ENCODE data around the gene ZFP2.

The ZFP2 gene

DNA sequence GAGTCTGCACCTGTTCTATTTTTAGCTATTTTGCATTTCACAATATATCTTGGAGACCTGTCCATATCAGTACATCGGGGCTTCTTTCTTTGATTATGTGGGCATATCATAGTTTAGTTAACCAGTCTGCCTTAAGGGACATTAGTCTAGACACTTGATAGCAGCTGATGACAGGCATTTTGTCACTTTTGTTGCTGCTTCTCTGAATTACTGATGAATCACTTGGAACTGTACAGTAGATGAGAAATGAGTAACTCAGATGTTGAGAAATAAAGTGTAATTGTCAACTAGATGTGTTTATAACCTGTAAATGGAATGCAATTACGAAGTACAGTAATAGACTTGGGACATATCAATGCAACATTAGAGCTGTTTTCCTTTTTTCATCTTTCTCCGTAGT, 7.1 kb downstream of the ZFP2 start:
- DNase-seq (ENCODE audit: low read depth) = no peak
- TF ChIP-seq, protein P1, sequence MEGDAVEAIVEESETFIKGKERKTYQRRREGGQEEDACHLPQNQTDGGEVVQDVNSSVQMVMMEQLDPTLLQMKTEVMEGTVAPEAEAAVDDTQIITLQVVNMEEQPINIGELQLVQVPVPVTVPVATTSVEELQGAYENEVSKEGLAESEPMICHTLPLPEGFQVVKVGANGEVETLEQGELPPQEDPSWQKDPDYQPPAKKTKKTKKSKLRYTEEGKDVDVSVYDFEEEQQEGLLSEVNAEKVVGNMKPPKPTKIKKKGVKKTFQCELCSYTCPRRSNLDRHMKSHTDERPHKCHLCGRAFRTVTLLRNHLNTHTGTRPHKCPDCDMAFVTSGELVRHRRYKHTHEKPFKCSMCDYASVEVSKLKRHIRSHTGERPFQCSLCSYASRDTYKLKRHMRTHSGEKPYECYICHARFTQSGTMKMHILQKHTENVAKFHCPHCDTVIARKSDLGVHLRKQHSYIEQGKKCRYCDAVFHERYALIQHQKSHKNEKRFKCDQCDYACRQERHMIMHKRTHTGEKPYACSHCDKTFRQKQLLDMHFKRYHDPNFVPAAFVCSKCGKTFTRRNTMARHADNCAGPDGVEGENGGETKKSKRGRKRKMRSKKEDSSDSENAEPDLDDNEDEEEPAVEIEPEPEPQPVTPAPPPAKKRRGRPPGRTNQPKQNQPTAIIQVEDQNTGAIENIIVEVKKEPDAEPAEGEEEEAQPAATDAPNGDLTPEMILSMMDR (IDR thresholded peaks at IDR 0.05; ENCODE audit: low read length, missing control alignments) = no peak

DNA sequence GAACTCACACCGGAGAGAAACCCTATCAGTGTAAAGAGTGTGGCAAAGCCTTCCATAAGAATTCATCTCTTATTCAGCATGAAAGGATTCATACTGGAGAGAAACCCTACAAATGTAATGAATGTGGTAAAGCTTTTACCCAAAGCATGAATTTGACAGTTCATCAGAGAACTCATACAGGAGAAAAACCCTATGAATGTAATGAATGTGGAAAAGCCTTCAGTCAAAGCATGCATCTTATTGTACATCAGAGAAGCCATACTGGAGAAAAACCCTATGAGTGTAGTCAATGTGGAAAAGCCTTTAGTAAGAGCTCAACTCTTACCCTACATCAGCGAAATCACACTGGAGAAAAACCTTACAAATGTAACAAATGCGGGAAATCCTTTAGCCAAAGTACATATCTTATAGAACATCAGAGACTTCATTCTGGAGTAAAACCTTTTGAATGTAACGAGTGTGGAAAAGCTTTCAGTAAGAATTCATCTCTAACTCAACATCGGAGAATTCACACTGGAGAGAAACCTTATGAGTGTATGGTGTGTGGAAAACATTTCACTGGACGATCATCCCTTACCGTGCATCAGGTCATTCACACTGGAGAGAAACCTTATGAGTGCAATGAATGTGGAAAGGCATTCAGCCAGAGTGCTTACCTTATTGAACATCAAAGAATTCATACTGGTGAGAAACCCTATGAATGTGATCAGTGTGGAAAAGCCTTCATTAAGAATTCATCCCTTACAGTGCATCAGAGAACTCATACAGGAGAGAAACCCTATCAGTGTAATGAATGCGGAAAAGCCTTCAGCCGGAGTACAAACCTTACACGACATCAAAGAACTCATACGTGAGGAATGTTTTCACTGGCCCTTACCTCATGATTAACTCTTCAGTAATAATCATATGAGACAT, 36.4 kb downstream of the ZFP2 start:
- TF ChIP-seq, protein P1 (IDR thresholded peaks at IDR 0.05; ENCODE audit: low read length, missing control alignments) = no peak
- H3K4me3 ChIP-seq (replicated peaks; ENCODE audit: low read depth, low read length) = no peak overlapping the region
- peak; percentile 4 for DNase-seq (ENCODE audit: low read depth)

More for the DNA sequence above, 7.1 kb downstream of the ZFP2 start:
- no peak overlapping the region for H3K4me3 ChIP-seq (replicated peaks; ENCODE audit: low read depth, low read length)

DNA sequence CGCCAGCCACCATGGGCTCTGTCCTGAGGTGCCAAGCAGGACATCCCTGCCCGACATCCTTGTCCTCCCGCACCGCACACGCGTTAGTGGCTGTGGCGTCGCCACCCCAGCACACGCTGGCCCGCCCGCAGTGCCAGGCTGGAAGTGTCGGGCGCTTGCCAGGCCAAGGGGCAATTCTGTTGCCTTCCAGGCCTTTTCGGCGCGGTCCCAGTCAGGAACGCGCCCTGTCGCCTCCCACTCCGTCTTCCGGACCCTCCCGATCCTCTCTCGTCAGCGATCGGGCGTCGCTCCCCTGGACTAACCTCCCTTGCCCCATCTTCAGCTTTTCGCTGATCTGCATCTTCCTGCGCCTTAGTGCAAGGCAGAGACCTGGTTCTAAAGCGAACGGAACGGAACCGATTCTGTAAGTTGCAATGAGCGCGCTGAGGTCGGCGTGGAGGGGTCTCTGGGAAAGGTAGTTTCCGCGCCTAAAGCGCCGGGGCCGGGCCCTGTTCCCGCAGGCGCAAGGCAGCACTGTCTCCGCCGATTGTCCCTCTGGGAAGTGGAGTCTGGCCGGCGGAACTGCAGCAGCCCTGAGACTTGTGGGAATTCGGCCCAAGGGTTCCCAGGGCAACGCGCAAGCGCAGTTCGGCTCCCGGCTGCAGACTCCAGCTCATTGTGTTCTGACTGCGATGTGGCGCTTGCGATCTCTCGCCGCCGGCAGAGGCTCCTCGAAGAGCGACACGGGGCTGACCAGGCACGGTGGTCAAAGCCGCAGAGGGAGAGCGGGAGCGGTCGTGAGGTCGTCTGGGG, 45.1 kb downstream of the ZFP2 start, which contains the start of gene ZNF454:
TSS of gene ZNF454 (plus strand) at position 630 of the 792 bp plus-strand sequence. CDS start 1,594 bp downstream, outside the sequence.
- H3K4me3 ChIP-seq (replicated peaks; ENCODE audit: low read depth, low read length) = peak within 1 kb of the TSS; percentile 65
- peak; percentile 95 for DNase-seq (ENCODE audit: low read depth)
- TF ChIP-seq, protein P1 (IDR thresholded peaks at IDR 0.05; ENCODE audit: low read length, missing control alignments) = no peak

DNA sequence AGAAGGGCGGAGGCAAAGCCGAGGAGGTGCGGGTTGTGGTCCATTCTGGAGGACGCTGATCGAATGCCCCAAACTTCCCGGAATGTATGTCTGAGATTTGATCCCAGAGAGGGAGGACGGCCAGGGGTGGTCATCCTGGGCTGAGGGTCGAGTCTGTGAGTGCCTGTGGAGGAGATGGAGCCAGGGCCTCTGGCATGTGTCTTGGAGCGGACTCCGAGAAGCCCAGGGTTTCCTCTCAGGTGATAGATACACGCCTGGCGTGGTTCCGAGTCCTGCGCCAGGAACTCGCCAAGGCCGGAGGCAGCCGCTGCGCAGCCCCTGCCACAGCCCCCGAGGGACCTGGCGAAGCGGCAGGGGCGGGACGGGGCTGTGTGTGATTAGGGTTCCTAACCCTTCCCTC, 45.6 kb downstream of the ZFP2 start:
- TF ChIP-seq, protein P1 (IDR thresholded peaks at IDR 0.05; ENCODE audit: low read length, missing control alignments) = no peak
- peak overlapping the region; percentile 65 for H3K4me3 ChIP-seq (replicated peaks; ENCODE audit: low read depth, low read length)

DNA sequence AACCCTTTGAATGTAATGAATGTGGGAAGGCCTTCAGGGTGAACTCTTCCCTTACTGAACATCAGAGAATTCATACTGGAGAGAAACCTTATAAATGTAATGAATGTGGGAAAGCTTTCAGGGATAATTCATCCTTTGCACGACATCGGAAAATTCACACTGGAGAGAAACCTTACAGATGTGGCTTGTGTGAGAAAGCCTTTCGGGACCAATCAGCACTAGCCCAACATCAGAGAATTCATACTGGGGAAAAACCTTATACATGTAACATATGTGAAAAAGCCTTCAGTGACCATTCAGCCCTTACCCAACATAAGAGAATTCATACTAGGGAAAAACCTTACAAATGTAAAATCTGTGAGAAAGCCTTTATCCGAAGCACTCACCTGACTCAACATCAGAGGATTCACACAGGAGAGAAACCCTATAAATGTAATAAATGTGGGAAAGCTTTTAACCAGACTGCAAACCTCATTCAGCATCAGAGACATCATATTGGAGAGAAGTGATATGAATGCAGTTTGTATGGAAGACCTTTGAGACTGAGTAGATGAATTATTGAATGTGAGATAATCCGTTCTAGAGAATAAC, 69.8 kb downstream of the ZFP2 start:
- TF ChIP-seq, protein P1 (IDR thresholded peaks at IDR 0.05; ENCODE audit: low read length, missing control alignments) = no peak
- H3K4me3 ChIP-seq (replicated peaks; ENCODE audit: low read depth, low read length) = no peak overlapping the region
- DNase-seq (ENCODE audit: low read depth) = no peak

More for the DNA sequence above, 45.6 kb downstream of the ZFP2 start:
- DNase-seq (ENCODE audit: low read depth) = no peak

DNA sequence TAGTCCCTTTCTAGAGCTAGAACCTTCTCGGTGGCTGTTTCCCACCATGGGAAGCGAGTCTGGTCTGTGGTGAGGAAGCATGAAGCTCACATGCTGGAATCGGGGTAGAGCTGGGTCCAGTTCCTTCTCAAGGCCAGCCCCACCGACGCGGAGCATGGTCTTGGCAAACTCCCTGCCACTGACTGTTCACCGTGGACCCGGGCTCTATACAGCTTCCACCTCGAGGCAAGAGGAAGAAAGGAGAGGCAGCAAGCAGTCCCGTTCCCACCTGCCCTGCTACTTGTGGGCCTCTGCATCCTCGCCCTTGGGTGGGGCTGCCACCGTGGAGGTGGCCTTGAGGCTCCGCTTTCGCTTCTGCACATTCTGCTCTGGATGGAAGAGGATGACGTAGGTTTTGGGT, 85.7 kb downstream of the ZFP2 start:
- DNase-seq (ENCODE audit: low read depth) = no peak
- H3K4me3 ChIP-seq (replicated peaks; ENCODE audit: low read depth, low read length) = no peak overlapping the region
- TF ChIP-seq, protein P1 (IDR thresholded peaks at IDR 0.05; ENCODE audit: low read length, missing control alignments) = no peak
